GF-D8 (cell line): Measurements from ENCODE around the gene ANKRD66.
"Not testable (repeated sequence)": the region's sequence is repeated elsewhere in the genome, so short reads cannot be mapped to it uniquely, and the experiment has no call there.

ENCODE experiments used
- DNase-seq: peaks from one replicate; lab custom pipeline; 2025; lab: John Stamatoyannopoulos, UW

Gene ANKRD66

DNA sequence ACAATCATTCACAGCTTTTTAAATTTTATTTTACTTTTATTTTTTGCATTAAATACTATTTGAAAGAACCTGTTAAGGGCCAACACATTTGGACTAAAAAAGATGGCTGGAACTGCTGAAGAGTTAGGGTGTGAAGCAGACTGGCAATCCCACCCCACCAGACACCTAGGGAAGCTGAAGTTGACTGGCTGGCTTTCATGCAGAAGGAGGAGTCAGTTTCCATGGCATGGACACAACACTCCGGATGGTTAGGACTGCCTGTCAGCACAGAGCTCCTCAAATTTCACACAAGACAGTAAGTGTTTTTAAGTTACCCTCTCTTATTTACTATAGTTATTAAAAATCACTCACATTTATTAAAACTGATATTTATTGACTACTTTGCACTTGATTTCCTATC is at the start of gene ANKRD66:
TSS of gene ANKRD66 (plus strand) at position 238 of the 400 bp plus-strand sequence. CDS start 5,016 bp downstream, outside the sequence.
- DNase-seq: no peak

DNA sequence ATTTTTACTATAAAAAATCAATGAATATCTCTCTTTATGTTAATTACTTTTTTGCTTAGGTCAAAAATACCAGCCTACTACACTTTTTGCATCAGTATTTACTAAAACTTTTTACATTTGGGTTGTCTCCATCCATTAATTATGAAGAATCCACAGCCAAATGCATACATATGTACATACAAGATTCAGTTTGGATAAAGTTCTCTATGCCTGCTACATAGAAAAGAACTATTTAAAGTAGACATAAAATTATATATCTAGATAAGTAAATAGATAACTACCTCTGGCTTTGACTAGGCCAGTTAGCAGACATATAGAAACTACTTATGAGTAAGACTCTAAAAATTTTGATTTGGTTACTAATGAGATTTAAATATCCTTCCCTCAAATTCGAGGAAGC is 46.8 kb upstream of the ANKRD66 start:
- DNase-seq: no peak

DNA sequence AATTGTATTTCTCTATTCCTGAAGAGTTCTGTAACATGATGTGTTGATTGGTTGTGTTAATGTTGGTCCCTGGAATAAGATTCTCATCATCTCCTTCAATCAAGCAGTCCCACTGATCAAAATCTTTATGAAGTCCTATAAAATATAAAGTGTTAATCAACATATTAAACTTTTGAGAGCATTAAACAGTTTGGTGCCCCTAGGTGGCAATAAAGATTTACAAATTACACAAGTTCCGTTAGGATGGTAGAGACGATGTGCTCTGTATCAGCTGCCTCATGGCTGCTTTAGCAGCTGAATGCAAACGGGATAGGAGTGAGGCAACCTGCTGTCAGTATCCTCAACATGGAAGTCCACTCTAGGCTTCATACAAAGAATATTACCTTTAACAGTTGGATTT is 42.2 kb upstream of the ANKRD66 start:
- no peak for DNase-seq

DNA sequence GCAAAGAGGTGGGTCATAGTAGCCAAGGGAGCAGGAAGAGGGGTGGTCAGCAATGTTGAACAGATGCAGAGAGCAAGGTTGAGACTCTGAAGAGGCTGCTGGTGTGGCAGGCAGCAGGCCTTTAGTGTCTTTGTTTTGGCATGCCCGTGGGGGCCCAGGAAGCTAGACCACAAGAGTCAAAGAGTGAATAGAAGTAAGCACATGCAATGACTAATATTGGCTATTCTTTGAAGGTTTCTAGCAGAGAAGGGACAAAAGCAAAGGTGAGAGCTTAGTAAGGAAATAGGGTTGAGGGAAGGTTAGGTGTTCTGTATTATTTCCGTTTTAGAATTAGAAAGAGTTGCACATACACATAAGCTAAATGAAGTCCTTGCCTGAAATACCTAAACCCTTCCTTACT is 40.3 kb upstream of the ANKRD66 start:
- no peak for DNase-seq

DNA sequence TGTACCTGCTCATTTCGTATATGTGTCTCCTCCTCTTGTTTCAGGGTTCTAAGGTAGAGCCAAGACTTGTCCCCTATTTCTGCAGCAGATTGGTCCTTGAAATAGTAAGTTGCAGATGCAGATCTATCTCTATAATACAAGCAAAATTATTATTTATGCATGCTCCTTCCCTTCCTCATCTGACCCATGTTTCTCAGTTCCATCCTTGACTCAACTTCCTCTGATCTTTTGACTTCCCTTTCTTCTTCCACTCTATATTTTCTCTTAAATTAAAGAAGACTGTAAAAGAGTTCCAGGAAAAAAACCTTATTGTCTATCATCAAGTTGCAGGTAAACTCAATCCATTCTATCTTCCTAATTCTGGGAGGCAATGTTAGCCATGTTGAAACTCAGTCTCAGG is 35.2 kb upstream of the ANKRD66 start:
- no peak for DNase-seq

DNA sequence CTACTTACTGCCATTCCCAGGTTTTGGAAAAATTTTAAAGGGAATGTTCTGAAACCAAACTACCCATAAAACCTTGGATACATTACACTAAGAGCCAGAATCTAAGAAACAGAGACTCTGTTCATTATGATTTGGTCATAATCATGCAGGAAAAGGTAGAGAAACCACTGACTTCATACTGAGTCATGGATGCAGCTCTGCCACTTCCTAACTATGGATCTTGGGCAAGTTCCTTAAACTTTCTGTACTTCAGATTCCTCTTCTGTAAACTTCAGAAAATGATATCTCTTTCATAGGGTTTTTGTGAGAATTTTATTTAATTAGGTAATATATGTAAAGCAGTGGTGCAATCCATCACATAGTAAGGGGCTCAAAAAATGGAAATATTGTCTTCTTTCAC is 31.6 kb upstream of the ANKRD66 start:
- DNase-seq: no peak

DNA sequence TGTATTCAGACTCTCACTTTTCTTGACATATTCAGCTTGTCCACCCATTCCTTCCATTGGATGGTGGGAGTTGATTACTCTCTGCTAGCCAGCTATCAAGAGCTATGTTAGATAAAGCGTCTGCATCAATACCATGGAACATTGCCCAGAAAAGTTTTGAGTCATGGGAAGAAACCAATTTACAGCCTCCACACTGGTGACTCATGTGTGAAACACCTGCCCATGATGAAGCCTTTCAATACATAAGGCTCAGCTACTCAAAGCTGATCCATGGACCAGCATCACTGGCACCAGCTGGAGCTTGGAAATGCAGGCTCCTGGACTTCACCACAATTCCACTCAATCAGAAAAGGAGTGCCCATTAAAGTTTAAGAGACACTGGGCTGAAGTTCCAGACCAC is 27.6 kb upstream of the ANKRD66 start:
- no peak for DNase-seq

DNA sequence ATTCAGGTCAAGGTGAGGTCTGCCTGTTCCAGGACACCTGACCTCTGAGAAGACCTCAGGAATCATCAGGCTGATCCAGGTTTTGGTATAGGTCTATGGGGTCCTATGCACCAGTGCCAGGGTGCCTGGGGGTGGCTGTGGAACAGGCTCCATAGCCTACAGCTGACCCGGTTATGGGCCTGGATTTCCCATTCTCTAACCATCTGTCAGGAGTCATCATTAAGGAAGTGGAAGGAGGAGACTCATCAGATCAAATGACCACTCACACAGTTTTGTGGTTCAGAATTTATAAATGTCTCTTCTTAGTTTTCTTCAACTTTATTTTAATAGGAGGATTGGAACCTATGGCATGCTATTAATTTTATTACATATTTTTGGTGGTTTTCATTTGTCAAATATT is 26.3 kb upstream of the ANKRD66 start:
- no peak for DNase-seq

DNA sequence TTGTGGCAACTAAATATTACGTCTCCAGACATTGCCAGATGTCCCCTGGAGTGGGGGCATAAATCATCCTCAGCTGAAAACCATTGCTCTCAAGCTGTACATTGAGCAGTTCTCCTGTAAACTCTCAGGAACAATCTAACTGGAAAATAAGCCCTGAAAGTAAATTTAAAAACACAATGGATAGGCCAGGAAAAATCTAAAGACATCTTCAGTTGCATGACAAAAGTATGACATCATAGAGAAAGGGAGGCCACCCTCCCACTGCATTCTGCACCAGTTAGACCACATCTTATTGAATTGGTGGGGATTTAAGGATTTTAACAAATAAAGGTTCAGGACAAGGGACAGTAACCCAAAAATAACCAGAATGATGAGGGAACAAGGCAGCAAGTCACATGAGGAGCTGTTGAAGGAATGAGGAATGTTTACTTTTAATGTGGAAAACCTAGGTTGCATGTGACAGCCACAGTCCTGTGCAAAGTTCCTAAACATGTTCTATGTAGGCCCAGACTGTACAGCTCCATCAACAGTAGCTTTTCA is 16.9 kb upstream of the ANKRD66 start:
- no peak for DNase-seq

DNA sequence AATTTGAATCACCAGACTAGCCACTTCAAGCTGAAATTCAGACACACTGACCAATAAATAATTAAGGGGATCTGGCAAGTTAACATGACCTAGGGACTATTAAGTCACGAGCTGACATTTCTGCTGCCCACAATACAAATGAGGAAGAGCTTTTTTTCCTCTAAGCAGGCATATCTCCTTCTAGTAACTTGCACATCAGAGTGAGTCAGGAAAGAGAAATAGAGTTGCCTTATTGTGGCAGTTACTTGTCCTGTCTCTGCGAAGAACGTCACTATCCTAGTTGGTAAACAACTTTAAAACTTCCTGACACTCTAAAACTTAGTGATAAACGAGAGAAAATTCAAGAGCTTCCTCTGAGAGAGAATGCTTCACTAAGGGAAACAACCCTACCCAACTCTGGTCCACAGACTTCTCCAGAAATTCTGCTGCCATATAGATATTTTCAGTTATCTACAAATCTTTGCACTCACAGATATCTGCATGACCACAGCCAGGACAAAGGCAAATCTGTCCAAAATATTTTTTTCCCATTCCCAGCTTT is 15.7 kb upstream of the ANKRD66 start:
- DNase-seq: no peak

DNA sequence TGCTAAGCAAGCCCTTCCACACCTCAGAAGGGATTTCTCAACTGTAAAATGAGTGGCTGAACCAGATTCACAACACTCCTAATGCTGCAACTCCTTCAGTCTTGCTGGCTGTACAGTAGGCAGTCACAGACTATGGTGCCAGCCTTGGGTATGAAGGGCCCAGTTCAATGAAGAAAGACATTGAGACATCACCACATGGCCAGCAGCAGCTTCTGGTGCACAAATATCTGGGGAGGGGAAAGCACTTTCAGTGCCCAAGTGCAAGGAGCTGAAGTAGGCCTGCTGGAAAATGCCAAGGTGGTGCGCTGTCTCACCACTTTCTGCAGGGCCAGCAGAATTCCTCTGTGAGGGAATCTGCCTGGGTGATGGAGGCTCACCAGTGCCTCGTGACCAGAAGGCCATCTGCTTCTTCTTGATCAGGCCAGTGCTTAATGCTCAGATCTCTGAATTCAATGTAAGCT is 13.4 kb upstream of the ANKRD66 start:
- no peak for DNase-seq

DNA sequence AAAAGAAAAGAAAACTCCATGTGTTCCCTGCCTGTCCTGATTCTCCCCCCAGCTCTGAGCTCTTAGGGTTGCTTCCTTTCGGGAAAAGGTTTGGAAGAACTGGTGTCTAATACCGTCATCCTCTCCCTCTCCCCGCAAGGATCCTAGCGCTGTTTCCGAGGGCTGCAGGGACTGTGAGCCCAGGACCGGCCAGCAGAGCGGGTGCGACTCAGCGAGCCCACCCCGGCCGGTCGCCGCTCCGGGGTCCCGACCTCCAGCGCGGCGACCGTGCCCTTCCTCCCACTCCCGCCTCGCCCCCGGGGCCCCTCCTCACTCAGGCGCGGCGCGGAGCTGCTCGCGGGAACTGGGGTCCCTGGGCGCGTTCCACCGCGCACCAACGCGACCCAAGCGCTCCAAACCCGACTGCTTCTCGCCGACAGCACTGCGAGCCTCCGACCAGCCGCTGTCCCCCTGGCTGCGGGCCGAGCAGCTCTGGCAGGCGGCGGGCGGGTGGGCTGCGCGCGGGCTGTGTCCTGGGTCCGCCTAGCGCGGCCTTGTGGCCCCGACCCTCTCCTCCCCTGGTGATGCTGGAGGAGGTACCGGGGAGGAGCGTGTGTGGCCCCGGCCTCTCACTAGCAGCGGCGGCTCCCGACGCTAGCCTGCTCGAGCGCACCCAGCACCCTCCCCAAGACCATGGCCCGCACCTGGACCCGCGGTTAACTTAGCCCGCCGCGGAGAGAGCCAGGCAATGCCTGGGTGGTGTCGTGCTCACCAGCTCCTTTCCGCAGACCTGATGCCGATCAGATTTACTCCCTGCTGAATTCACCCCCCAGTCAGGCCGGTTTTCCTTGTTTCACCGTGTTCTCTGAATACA is 11.6 kb upstream of the ANKRD66 start, which contains the start of gene PLA2G7:
TSS of gene PLA2G7 (minus strand) at position 509 of the 853 bp plus-strand sequence. CDS start 12,484 bp downstream, outside the sequence.
- DNase-seq: no peak

DNA sequence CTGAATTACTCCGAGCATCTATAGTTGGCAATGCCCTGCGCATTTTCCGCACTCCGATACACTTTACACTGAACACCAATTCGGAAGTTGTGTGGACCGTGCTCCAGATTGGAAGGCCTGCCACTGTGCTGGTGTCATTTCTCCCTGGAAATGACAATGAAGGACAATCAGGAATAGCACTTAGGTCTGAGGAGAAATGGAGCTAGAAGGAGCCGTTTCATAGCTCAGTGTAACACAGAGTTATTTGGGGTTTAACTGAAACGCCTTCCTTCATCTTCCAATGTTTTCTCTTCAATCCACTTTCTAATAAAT is 11.1 kb upstream of the ANKRD66 start:
- no peak for DNase-seq

DNA sequence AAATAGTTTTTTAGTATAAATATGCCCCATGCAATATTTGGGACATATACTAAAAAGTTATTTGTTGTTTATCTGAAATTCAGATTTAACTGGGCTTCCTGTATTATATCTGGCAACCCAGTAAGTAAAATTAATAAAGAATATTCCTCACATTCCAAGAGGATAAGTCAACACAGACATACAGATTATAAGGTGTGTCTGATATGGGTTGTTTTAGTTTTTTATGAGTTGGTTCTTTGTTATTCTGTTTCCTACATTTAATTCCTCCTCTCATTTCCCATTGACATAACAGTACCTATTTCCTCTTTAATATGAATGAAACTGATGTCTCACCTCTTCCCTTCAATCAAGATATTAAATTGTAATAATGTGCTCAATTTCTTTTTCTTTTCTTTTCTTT is 9.8 kb upstream of the ANKRD66 start:
- no peak for DNase-seq

DNA sequence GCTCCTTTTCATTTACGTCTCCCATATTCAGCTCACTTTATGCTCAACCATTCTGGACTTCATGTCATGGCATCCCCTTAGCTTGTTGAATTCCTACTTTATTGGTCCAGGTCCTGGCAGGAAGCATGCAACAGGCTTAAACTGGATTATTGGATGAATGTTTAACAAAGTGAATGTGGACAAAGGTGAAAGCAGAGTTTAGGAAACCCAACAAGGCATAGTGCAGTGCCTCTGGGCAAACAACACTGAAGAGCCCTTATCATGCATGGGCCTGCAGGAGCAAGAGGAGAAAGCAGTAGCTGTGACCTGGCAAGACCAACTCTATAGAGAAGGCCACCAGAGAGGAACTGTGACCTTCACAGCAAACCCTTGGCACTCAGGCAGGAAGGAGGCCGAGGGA is 5.3 kb upstream of the ANKRD66 start:
- DNase-seq: no peak

DNA sequence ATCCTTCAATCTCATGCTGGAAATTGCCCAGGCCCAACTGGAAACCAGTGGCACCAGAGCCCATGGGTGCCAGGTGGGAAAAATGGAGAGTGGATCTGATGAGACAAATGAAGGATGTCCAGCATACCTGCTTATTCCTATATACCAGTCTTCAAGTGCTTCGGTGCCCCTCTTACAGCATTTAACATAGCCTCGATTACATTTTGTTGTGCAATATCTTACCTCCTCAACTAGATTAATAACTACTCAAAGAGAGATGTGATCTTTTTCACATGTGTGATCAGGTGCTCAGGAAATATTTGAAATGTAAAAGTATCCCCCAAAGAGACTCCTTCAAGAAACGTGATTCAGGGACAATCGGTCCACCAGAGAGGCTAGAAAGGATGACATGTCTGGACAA is 4.8 kb upstream of the ANKRD66 start:
- DNase-seq: no peak

DNA sequence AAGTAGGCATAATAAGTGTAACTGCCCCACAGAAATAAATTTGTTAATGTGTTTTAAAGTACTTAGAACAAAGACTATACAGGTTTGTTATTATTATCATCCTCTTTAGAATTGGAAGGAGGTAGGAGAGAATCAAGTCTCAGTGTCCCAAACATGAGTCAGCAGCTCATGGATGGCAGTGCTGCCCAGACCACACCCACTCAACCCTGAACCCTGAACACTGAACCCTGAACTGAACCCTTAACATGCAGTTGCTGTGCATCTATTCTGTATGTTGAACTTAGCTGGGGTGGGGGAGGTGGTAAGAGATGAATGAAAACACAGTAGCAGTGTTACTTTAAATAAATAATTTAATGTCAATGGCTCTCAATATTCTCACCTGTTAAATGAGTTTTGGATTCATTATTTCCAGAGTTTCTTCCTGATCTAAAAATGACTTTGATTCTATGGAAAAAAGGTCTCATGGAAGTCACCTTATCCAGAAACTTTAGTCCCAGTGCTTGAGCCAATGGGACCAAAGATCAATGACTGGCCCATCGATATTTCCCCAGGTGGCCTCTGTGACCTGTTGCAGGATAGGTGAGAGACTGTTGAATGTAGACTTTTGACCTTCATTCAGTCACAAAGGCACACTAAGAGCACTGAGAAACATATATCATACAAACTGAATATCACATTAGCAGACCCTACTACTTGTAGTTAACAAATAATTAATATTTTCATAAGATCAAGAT is 3.1 kb upstream of the ANKRD66 start:
- DNase-seq: no peak

DNA sequence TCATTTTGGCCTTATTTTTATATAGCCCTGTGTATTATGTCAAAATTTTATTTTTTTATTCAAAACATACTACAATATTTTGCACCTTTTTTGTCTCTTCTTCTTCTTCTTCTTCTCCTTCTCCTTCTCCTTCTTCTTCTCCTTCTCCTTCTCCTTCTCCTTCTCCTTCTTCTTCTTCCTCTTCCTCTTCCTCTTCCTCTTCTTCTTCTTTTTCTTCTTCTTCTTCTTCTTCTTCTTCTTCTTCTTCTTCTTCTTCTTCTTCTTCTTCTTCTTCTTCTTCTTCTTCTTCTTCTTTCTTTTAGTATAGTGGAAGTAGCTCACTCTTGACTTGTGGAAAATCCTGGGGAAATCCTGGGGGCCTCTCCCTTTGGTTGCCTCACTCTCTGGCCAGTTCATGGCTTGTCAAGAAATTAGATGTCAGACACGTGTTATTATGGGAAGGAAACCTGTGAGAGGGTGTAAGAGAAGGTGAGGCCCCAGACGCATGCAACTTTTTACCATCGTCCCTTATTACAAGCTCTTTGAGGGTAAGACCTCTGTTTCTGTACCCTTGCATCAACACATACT is 2.5 kb upstream of the ANKRD66 start:
- not testable (repeated sequence) for DNase-seq

DNA sequence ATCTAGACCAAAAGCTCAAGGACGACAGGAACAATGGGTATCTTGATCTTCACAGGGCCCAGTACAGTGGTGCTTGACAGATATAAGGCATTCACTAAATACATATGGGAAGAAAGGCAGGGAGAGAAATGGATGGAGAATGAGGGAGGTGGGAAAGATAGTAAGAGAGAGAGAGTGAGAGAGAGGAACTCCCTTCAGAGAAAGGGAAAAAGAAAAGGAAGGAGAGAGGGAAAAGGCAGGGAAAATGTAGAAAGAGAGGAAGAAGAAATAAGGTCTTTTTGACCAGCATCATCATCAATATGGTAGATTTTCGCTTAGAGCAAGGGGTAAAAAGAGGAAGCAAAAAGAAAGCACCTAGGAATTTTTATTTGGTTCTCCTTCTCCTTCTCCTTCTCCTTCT is 760 bp upstream of the ANKRD66 start:
- no peak for DNase-seq

DNA sequence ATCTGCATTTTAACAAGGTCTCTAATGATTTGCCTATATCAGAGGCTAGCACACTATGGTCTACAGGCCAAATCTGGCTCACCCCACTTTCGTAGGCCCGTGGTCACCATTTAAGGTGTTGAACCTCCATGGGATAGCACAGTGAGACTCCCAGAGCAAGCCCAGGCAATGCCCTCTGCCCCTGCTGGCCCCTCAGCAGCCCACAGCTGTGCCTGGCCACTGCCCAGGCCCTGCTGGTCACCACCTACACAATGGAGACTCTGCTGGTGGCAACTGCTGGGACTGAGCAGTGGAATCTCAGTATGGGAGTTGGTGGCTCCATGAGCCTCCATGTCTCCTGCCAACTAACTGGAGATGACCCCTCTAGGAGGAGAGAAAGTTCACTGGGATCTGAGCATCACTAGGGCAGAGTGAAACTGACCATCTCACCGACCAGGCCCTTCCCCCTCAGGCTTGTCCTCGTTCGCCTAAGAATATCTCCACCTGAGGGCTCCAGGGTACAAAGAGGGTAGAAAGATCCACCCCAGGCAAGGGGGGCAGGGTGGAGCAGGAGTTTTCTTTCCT is 2.3 kb downstream of the ANKRD66 start:
- DNase-seq: no peak

DNA sequence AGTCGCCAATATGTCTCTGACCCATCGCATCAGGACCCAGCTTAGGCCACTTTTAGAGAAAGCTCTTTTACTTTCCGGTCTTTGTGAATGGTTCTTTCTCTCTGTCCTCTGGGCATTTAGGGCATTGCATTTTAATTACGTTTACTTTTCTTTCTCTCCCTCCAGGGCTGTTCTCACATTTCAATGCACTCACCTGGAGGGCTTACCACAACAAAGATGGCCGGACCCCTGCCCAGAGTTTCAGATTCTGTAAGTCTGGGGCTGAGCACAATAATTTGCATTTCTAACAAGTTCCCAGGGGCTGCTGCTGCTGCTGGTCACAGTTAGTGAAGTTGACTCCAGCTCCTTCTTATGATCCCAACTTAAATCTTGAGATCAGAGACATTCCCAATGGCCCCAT is 3.0 kb downstream of the ANKRD66 start:
- no peak for DNase-seq

DNA sequence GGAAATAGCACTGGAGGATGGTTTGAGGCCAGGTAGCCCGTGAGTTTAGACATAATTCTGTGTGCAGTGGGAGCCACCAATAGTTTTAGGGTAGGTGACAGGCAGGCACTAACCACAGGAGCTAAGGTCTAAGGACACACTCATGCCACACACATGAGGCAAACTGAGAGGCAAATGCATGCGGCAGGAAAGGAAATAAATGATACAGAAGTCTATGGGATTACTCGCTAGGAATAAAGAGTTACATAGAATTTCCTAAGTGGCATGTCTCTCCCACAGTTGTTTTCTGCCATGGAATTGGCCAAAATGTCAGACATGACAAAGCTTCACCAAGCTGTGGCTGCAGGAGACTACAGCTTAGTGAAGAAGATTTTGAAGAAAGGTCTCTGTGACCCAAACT is 4.9 kb downstream of the ANKRD66 start:
- DNase-seq: no peak
